Heart right ventricle (tissue), 16 donors: ENCODE measurements around the gene TNRC6A. TPM values are rescaled to one million over a fixed set of nuclear protein-coding genes. Genes with fewer than 3 reads are reported as not detected.

Experiments
- ATAC-seq, 8 donors: fragments of 200-7000 bp; cut with Tn5 transposase; one replicate each; pipeline ENCODE4 v1.9.1; 2020; ENCODE audit warnings: mild to moderate bottlenecking in 8 of 8, moderate library complexity in 8 of 8, moderate number of reproducible peaks in 1 of 8
- DNase-seq, 2 donors: peaks; one replicate each; pipeline ENCODE4 v3.0.0-alpha.2; 2020
- H3K27ac ChIP-seq, 10 donors: fragments of 200-600 bp; sonication (generic) in 2 of 10; one replicate each; pipeline versions ENCODE4 v1.5.0 to v1.8.0; 2020 to 2022; ENCODE audit warnings: mild to moderate bottlenecking in 3 of 10
- H3K27me3 ChIP-seq, 7 donors: fragments of 200-600 bp; one replicate each; pipeline ENCODE4 v1.8.0; 2021 to 2022; ENCODE audit warnings: mild to moderate bottlenecking in 2 of 7
- H3K36me3 ChIP-seq, 9 donors: fragments of 200-600 bp; sonication (generic) in 1 of 9; one replicate each; pipeline versions ENCODE4 v1.5.0 to v1.8.0; 2020 to 2022; ENCODE audit warnings: mild to moderate bottlenecking in 2 of 9
- H3K4me1 ChIP-seq, 9 donors: fragments of 200-600 bp; sonication (generic) in 1 of 9; one replicate each; pipeline versions ENCODE4 v1.5.0 to v1.8.0; 2020 to 2022; ENCODE audit warnings: mild to moderate bottlenecking in 4 of 9
- H3K4me3 ChIP-seq, 10 donors: fragments of 200-600 bp; sonication (generic) in 2 of 10; one replicate each; pipeline versions ENCODE4 v1.5.0 to v1.8.0; 2020 to 2022; ENCODE audit warnings: mild to moderate bottlenecking in 7 of 10, moderate library complexity in 2 of 10
- H3K9me3 ChIP-seq, 11 donors: fragments of 200-600 bp in 10 of 11; sonication (generic) in 2 of 11; one replicate each; pipeline versions ENCODE4 v1.5.0 to v1.8.0; 2013 to 2022; ENCODE audit warnings: mild to moderate bottlenecking in 2 of 11, control low read depth in 1 of 11, moderate library complexity in 1 of 11
- WGBS, 2 donors: extraction: QIAGEN DNeasy Blood & Tissue Kit; methylation state at CpG; one replicate each; pipeline ENCODE4 v1.1.7; 2013; ENCODE audit warnings: inconsistent platforms in 1 of 2; 5-methylcytosine and 5-hydroxymethylcytosine counted together
- intact Hi-C, 10 donors: fragments of 100-400 bp; cut with DNase I; formaldehyde crosslinking; loops; one replicate each; pipeline versions ENCODE4 v1.11.1 to v1.14.2; 2022
- polyA plus RNA-seq, 2 donors: library from polyadenylated mRNA; stranded (reverse); fragments of 200-250 nt; gene quantifications; one replicate each; pipeline ENCODE4 v1.2.3, GENCODE V29; 2013
- total RNA-seq, 10 donors: library from RNA; stranded (reverse); fragmentation: NEBNext Ultra II Directional in 3 of 10; extraction: Animal tissue kit (Norgen Biotek cat#: 25700) in 3 of 10; gene quantifications; one replicate each; pipeline versions ENCODE4 v1.2.1 to v1.2.4, GENCODE V29; 2021 to 2023
- TF ChIP-seq, protein P1 (sequence below), 9 donors: fragments of 200-600 bp; sonication (generic) in 2 of 9; IDR thresholded peaks; one replicate each; pipeline versions ENCODE4 v1.5.0 to v1.8.0; 2021 to 2022; ENCODE audit warnings: antibody characterized with exemption in 9 of 9, mild to moderate bottlenecking in 5 of 9, moderate library complexity in 1 of 9
- donor health status: Arrhythmogenic right ventricular cardiomyopathy.
- donor health status: ischemic (EF 13 %, LVEDD 7.1; RV severe dilation, severe dysfunction).
- donor health status: healthy with polysubstance abuse.
- donor health status: DM: no; HTN: yes; CAD: no.
- donor health status: DM: no; HTN: no; CAD: no.
- donor health status: ischemic (EF 25% LVEDD 6.9; RV normal size, moderate dysfunction).
- donor health status: ischemic (EF 25% LVEDD 5.7; RV mildly dilated, moderate dysfunction).
- donor health status: healthy.
- donor health status: DM: yes; HTN: yes; CAD: no.
- donor health status: Ischemic cardiomyopathy.
- donor health status: ischemic (EF 35%, LVEDD 5.7; RV mildly dilated, moderate dysfunction).
- donor health status: nonischemic (EF 11% LVEDD 7.7; RV severe dilation, severe dysfunction).
- donor health status: DM: yes; HTN: yes; CAD: no.
- donor health status: PGD.
- donor health status: ischemic (EF 29% LVEDD 5.4; RV normal size, mild dysfunction).
- donor health status: nonischemic (EF 23%, LVEDD 6.1; RV moderate dilation, normal function).

TNRC6A gene
- total and polyA plus RNA-seq, 12 donors: 8.3 to 51.4 (median 36.5) TPM

DNA sequence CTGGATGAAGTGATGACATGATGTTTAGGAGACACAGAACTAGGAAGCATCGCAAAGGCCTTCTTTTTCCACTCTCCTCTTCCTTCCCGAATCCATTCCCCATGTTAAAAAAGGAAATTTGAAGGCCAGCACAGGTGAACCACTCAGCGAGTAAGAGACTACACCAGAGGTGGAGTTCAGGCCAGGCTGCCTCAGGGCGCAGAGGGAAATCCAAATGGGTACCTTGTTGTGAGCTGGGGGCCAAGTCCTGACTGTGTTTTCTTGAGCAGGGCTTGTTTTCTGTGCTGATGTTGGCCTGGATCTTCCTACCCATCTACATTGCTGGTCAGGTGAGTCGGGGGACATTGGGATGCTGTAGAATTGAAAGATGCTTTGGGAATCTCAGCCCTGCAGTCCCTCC, 142.4 kb downstream of the TNRC6A start:
- TF ChIP-seq, protein P1, sequence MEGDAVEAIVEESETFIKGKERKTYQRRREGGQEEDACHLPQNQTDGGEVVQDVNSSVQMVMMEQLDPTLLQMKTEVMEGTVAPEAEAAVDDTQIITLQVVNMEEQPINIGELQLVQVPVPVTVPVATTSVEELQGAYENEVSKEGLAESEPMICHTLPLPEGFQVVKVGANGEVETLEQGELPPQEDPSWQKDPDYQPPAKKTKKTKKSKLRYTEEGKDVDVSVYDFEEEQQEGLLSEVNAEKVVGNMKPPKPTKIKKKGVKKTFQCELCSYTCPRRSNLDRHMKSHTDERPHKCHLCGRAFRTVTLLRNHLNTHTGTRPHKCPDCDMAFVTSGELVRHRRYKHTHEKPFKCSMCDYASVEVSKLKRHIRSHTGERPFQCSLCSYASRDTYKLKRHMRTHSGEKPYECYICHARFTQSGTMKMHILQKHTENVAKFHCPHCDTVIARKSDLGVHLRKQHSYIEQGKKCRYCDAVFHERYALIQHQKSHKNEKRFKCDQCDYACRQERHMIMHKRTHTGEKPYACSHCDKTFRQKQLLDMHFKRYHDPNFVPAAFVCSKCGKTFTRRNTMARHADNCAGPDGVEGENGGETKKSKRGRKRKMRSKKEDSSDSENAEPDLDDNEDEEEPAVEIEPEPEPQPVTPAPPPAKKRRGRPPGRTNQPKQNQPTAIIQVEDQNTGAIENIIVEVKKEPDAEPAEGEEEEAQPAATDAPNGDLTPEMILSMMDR (IDR thresholded peaks at IDR 0.05): no peak
- no peak for ATAC-seq
- H3K9me3 ChIP-seq: no peaks in the 10 kb centered on the region
- no peak overlapping the region for H3K27ac ChIP-seq
- peaks cover 0 to 9% (median 0%) of the 10 kb centered on the region in 7 donors for H3K27me3 ChIP-seq
- DNase-seq: no peak
- no peak overlapping the region for H3K4me3 ChIP-seq
- intact Hi-C loops: no loop called here
- no peaks in the 10 kb centered on the region for H3K36me3 ChIP-seq
- WGBS, 2 donors: 94 to 95% methylated on average over 5 of the region's 5 CpGs
- H3K4me1 ChIP-seq: no peaks in the 10 kb centered on the region

DNA sequence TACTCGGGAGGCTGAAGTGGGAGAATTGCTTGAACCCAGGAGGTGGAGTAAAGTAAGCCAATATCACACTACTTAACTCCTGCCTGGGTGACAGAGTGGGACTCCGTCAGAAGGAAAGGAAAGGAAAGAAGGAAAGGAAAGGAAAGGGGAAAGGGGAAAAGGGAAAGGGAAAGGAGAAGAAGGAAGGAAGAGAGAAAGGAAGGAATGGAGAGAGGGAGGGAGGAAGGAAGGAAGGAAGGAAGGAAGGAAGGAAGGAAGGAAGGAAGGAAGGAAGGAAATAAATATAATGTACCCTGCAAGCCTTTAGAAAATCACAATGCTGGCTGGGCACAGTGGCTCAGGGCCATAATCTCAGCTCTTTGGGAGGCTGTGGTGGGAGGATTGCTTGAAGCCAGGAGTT, 143.6 kb downstream of the TNRC6A start:
- DNase-seq (no peak), ATAC-seq (no peak)
- TF ChIP-seq, protein P1 (IDR thresholded peaks at IDR 0.05): no peak
- peaks cover 0 to 9% (median 0%) of the 10 kb centered on the region in 7 donors for H3K27me3 ChIP-seq
- 71 to 73% methylated on average over 2 of the region's 2 CpGs for WGBS, 2 donors
- no peaks in the 10 kb centered on the region for H3K4me1 ChIP-seq
- intact Hi-C loops: no loop called here
- H3K4me3 ChIP-seq: no peak overlapping the region
- no peak overlapping the region for H3K27ac ChIP-seq
- H3K9me3 ChIP-seq: no peaks in the 10 kb centered on the region
- no peaks in the 10 kb centered on the region for H3K36me3 ChIP-seq

DNA sequence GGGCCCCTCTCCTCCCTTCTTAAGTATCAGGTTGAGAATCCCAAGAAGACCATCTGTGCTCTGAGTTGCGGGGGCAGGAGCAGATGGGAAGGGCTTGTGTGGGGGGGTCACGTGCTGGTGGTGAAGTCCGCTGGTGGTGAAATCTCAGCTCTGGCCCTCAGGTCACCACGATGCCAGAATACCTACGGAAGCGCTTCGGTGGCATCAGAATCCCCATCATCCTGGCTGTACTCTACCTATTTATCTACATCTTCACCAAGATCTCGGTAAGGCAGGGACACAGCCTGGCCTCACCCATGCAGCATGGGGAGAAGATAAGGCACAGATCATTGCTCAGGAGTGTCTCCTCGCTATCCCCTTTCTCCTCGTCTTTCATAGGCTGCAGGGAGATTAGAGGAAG, 146.0 kb downstream of the TNRC6A start:
- ATAC-seq: no peak
- 79 to 81% methylated on average over 10 of the region's 10 CpGs for WGBS, 2 donors

More for the DNA sequence above, 146.0 kb downstream of the TNRC6A start:
- intact Hi-C loops: no loop called here
- H3K27ac ChIP-seq: no peak overlapping the region
- H3K36me3 ChIP-seq: no peaks in the 10 kb centered on the region
- H3K4me3 ChIP-seq: no peak overlapping the region
- TF ChIP-seq, protein P1 (IDR thresholded peaks at IDR 0.05): no peak
- no peaks in the 10 kb centered on the region for H3K4me1 ChIP-seq
- no peak for DNase-seq
- peaks cover 0 to 7% (median 0%) of the 10 kb centered on the region in 11 donors for H3K9me3 ChIP-seq
- H3K27me3 ChIP-seq: peaks cover 0 to 9% (median 0%) of the 10 kb centered on the region in 7 donors

Other genes starting within 250 kb of the TNRC6A start
- gene RBBP6, start 190.1 kb upstream of the TNRC6A start, total RNA-seq: 10 to 100 TPM; 26.8 to 50.3 (median 33.1) TPM
- gene RBBP6, start 190.1 kb upstream of the TNRC6A start, polyA plus RNA-seq: 10 to 100 TPM; 18.9 to 35.8 TPM
- under 1 TPM in 1 of 10 donors, not detected in 9; 0.12 TPM for gene SLC5A11, start 116.3 kb downstream of the TNRC6A start, total RNA-seq
- gene SLC5A11, start 116.3 kb downstream of the TNRC6A start, polyA plus RNA-seq: under 1 TPM in 1 of 2 donors, not detected in 1; 0.06 TPM